Muscle of back (tissue), 11 donors: ENCODE results near the gene RTP5. TPM values are rescaled to one million over a fixed set of nuclear protein-coding genes. Genes with fewer than 3 reads are reported as not detected.

Experiments
- DNase-seq, 3 donors: peaks; one replicate each; pipeline versions ENCODE4 v3.0.0 to v3.0.0-alpha.2; 2013
- polyA plus RNA-seq, 10 donors: library from polyadenylated mRNA; unstranded; fragments of 120-200 nt; gene quantifications; one replicate each; pipeline ENCODE4 v1.2.1, GENCODE V29; 2013; ENCODE audit not compliant: insufficient read length in 10 of 10

RTP5 gene
- polyA plus RNA-seq, 10 donors: 0.05 to 0.12 (median 0.07) TPM; not detected in 7

DNA sequence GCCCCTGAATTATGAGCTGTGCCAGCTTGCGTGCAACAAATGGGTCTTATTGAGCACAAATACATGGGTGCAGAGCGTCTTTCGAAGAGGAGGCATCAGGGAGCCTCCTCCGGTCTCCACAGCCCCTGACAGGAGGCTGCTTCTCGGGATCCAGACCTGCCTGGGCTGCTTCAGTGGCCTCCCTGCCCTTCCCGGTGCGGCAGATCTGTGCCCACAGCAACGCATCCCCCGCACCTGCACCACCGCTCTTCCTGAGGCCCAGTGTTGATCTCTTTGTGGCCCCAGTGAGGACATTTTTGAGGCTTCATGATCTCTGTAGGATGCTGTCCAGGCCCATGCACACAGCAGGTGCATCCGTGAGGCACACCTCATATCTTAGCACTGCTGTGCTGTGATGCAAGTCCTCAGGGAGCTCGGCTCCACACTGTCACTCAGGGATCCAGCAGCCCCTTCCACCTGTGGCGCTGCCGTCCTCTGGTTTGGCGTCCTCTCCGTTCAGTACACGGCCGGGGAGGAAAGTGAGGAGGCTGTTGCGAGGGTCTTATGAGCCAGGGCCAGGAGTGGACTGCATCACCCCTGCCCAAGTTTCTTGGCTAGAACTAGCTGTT, 17.4 kb downstream of the RTP5 start:
- no peak for DNase-seq

GRCh38 chr2:241887806-241888522, 18.4 kb downstream of the RTP5 start:
- no peak for DNase-seq

DNA sequence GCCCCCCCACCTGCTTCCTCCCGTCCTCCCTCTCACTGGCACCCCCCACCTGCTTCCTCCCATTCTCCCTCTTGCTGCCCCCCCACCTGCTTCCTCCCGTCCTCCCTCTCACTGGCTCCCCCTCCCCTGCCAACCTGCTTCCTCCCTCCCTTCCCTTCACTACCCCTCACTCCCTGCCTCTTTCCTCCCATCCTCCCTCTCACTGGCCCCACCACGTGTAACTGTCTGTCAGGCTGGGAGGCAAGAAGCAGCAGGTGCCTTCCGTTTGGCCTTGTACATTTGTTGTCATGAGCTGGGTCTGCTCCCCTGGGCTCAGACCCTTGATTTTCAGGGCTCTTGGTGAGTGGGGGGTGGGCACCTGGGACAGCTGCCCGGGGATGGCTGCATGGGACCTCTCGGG, 19.1 kb downstream of the RTP5 start:
- DNase-seq: no peak

GRCh38 chr2:241890524-241891235, 21.2 kb downstream of the RTP5 start:
- DNase-seq: no peak

GRCh38 chr2:241891315-241891987, 21.9 kb downstream of the RTP5 start:
- DNase-seq: no peak

DNA sequence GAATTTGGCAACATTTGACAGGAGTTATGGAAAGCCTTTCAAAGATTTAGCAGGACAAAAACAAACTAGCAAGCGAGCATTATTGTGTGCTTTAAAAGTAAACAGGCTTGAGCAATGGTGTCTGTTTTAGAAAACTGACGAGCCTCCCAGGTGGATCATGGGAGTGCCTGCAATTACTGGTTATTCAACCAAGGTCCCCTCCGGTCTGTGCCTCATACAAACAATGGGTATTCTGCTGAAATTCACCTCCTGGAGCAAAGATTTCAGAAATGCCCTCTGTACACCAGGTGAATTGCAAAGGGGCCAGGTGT, 22.4 kb downstream of the RTP5 start:
- DNase-seq: no peak

- no peak for DNase-seq
Observed at GRCh38 chr2:241892299-241893137, 23.0 kb downstream of the RTP5 start.

- DNase-seq: no peak
Observed at GRCh38 chr2:241893265-241893664, 23.7 kb downstream of the RTP5 start.

- DNase-seq: no peak
Observed at GRCh38 chr2:241894056-241894641, 24.6 kb downstream of the RTP5 start.

GRCh38 chr2:241894681-241895426, 25.3 kb downstream of the RTP5 start:
- peak in 1 of 3 donors; percentile 54 for DNase-seq

DNA sequence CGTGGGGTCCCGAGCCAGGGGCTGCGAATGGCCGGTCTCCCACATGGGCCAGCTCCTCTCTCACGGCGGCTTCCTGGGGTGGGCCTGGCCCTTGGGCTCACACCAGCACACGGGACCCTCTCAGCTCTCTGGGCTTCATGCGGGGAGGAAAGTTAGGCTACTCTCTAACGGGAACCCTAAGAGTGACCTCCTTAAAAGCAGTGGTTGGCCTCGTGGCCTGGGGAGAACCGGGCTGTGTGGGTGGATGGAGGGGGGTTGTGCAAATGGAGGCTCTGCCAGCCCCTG, 25.8 kb downstream of the RTP5 start:
- no peak for DNase-seq

GRCh38 chr2:241895712-241896641, 26.4 kb downstream of the RTP5 start:
- peak in 2 of 3 donors; percentile 57 to 77 for DNase-seq

DNA sequence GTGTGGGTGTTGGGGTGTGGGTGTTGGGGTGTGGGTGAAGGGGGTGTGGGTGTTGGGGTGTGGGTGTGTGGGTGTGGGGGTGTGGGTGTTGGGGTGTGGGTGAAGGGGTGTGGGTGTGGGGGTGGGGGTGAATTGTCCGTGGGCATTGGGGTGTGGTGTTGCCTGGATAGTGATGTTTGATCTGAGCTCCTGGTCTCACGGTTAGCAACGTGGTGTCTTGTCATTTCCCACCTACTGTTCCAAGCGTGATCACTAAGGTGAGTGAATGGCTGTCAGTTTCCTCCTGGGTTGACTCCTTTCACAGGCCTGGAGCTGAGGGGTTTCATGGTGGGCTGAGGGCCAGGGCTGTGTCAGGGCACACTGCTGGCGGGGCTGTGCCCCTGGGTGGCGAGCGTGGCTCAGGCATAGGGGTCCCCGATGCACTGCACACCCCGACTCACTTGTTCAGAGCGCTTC, 27.2 kb downstream of the RTP5 start:
- peak in 1 of 3 donors; percentile 2 for DNase-seq

DNA sequence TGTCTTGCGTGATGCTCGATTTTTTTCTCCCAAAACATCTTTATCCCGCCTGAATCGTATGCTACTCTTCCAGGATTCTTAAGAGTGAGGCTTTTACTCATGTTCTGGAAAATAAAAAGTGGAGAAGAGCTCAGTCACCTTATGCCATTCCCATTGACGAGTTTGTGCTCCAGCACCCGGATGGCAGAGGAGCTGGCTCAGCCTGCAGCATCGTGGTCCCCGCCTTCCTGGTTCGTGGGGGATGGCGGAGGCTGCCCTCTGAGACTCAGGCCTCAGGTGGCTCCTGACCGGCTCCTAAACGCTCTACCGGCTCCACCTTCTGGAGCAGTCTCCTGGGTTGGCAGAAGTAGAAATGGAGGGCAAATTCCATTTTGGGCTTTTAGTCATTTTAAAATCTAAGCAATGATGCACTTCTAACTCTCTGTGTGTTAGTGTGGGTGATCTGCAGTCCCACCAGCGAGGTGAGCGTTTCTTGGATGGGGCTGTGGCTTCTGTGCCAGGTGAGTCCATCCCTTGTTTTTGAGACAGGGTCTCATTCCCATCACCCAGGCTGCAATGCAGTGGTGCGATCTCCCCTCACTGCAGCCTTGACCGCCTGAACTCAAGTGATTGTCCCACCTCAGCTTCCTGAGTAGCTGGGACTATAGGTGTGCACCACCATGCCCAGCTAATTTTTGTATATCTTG, 27.8 kb downstream of the RTP5 start:
- peak in 1 of 3 donors; percentile 1 for DNase-seq

DNA sequence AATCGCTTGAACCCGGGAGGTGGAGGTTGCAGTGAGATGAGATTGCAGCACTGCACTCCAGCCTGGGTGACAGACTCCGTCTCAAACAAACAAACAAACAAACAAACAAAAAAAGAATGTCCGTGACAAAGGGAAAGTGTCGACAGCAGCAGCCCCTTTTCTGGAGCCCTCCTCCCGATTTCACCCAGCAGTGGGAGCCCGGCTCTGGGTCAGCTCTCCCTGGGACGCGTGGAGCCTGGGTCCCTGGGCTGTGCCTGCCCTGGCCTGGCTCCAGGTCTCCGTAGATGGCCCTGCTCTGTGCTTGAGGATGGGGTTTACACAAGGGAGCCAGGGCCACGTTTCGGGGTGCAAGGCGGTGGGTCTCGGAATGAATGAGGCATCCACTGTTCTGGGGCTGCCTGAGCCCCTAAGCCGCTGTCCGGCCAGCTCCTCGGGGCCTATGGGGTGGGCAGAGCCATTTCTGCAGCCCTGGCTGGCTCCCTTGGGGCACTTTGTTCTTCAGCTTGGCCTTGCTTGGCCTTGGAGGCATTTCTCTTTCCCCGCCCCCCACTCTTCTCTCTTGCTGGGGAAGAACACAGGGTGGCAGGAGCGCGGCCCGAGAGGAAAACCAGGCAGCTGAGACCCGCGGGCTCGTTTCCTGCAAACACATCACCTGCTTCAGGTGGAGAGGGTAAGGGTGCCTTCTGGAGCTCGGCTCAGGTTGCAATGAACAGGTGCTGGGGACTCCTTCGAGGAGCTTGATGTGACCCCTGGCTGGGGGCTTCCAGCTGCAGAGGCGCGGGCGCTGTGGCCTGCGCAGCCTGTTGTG, 29.1 kb downstream of the RTP5 start:
- no peak for DNase-seq

DNA sequence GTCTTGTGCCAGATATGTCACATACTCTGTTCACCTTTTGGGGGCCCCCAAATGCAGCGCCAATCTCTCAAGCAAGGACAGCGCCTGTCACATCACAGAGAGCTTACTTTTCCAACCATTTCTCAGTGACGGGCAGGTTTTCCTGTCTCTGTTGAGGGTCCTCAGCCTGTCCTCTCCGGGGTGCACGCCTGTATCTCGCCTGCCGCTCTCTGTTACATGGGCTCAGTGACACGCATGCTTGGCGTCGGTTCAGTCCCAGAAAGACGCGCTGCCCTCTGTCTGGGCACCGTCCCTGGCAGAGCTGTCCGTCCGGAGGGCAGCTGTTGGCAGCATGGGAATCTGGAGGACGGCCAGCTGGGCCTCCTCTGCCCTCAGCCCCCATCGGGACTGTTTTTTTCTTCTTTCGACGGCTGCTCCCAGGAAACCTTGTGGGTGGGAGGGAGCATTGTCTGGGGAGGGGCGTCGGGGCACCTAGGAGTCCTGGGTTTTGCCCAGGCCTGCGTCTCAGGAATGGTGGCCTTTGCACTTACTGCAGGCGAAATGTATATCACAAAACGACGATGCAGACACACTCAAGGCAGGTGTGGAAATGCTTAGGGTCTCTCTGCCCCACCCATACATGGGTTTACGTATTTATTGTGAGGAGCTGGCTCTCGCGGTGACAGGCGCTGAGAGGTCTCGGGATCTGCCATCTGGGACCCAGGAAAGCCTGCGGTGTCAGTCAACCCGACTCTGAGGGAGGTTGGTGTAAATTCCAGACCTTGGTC, 30.9 kb downstream of the RTP5 start:
- DNase-seq: peak in 1 of 3 donors; percentile 46

DNA sequence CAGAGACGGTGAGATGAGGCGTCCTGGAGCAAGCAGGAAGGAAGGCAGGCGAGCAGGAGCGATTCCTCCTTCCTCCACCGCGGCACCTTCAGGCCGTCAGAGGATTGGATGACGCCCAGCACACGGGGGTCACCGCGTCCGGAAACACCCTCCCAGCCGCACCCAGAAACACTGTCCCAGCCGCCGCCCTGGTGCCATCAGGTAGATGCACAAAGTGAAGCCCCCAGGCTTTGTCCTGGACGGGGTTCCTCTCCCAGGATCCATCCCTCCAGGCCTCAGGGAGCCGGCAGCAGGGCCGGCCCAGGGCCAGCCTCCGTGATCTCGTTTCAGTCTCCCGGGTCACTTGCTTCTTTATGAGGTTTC, 31.5 kb downstream of the RTP5 start:
- no peak for DNase-seq
